ENCODE results near the gene ZBTB24.

DNA sequence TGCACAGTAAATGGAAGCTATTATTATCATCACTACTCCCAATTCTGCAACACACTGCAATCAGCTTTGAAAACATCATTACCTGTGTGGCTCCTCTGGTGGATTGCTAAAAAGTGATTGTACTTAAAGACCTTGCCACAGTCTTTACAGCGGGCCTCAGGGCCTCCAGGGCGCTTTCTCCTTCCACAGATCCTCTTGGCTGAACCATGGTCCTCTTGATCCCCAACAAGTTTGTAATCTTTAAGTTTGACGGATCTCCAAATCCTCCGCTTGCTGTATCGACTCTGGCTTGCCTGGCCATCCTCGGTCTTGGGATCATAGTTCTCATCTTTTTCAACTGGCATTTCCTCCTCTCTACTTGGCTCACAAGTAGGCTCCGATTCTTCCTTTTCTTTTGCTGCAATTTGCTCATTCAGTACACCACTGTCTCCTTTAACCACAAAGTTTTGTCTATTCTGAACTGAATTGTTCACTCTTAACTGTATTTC is 2.0 kb downstream of the ZBTB24 start:
- TF ChIP-seq, protein P1, sequence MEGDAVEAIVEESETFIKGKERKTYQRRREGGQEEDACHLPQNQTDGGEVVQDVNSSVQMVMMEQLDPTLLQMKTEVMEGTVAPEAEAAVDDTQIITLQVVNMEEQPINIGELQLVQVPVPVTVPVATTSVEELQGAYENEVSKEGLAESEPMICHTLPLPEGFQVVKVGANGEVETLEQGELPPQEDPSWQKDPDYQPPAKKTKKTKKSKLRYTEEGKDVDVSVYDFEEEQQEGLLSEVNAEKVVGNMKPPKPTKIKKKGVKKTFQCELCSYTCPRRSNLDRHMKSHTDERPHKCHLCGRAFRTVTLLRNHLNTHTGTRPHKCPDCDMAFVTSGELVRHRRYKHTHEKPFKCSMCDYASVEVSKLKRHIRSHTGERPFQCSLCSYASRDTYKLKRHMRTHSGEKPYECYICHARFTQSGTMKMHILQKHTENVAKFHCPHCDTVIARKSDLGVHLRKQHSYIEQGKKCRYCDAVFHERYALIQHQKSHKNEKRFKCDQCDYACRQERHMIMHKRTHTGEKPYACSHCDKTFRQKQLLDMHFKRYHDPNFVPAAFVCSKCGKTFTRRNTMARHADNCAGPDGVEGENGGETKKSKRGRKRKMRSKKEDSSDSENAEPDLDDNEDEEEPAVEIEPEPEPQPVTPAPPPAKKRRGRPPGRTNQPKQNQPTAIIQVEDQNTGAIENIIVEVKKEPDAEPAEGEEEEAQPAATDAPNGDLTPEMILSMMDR (IDR thresholded peaks at IDR 0.05), result no peak
- no peak for TF ChIP-seq POLR2A (IDR thresholded peaks at IDR 0.05)

All from uterus (tissue), 2 donors.